Subcutaneous adipose tissue (tissue), 4 donors: ENCODE results near the gene RGL3. TPM values are rescaled to one million over a fixed set of nuclear protein-coding genes. Genes with fewer than 3 reads are reported as not detected.

Experiments used
- total RNA-seq, 4 donors: library from RNA; depleted of rRNA; stranded (reverse); fragments of >200 nt; gene quantifications; one replicate each; pipeline ENCODE4 v1.1.0, GENCODE V29; 2016
- TF ChIP-seq, protein P1 (sequence below): fragments of 450-650 bp; IDR thresholded peaks from one replicate; pipeline ENCODE4 v1.5.1; 2016; ENCODE audit warnings: low read depth, mild to moderate bottlenecking, control low read depth, antibody characterized with exemption, moderate library complexity

Gene RGL3
- total RNA-seq, 4 donors from 2014 or later: 4.7 to 17.5 (median 6.1) TPM

DNA sequence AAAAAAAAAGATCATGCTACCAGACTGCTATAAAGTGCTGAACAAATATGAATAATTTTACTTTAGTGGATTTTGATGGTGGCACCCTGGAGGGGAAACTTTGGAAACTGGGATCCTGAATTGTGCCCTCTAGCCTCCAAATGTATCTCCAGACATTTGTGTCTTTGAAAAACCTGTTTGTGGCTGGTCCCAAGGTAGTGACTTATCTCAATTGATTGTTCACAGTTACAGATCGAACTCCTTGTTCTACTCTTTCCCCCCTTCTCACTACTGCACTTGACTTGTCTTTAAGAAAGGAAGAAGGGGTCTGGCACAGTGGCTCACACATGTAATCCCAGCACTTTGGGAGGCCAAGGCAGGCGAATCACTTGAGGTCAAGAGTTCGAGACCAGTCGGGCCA lies 10.5 kb downstream of the RGL3 start:
- TF ChIP-seq, protein P1, sequence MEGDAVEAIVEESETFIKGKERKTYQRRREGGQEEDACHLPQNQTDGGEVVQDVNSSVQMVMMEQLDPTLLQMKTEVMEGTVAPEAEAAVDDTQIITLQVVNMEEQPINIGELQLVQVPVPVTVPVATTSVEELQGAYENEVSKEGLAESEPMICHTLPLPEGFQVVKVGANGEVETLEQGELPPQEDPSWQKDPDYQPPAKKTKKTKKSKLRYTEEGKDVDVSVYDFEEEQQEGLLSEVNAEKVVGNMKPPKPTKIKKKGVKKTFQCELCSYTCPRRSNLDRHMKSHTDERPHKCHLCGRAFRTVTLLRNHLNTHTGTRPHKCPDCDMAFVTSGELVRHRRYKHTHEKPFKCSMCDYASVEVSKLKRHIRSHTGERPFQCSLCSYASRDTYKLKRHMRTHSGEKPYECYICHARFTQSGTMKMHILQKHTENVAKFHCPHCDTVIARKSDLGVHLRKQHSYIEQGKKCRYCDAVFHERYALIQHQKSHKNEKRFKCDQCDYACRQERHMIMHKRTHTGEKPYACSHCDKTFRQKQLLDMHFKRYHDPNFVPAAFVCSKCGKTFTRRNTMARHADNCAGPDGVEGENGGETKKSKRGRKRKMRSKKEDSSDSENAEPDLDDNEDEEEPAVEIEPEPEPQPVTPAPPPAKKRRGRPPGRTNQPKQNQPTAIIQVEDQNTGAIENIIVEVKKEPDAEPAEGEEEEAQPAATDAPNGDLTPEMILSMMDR: no peak

DNA sequence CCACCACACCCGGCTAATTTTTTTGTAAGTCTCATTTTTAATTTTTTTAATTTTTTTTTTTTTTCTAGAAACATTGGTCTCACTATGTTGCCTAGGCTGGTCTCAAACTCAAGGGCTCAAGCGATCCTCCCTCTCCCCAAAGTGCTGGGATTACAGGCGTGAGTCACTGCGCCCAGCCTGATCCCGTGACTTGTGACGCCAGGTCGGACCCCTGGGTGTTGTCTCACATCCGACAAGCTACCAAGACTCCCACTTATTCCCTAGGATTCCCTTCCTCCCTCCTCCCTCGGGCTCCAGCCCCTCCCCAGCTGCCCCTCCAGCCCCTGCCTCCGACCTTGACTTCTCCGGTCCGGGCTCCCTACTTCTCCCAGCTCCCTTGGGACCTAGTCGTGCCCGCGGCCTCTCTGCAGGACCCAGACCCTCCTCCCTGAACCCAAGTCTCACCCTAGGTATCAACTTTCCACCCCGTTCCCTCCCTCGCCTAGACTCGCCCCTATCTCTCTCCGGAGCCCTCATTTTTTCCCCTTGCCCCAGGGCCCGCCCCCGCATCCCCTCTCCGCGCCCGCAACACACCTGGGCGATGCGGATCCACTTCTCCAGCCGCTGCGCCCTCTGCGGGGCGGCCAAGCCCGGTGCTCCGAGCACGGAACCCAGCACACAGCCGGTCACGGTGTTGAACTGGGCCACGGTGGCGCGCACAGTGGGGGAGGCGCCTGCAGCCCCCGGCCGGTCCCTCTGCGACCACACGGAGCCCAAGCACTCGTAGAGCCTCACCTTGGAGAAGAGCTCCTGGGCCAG lies 13.1 kb downstream of the RGL3 start:
- TF ChIP-seq, protein P1: no peak

DNA sequence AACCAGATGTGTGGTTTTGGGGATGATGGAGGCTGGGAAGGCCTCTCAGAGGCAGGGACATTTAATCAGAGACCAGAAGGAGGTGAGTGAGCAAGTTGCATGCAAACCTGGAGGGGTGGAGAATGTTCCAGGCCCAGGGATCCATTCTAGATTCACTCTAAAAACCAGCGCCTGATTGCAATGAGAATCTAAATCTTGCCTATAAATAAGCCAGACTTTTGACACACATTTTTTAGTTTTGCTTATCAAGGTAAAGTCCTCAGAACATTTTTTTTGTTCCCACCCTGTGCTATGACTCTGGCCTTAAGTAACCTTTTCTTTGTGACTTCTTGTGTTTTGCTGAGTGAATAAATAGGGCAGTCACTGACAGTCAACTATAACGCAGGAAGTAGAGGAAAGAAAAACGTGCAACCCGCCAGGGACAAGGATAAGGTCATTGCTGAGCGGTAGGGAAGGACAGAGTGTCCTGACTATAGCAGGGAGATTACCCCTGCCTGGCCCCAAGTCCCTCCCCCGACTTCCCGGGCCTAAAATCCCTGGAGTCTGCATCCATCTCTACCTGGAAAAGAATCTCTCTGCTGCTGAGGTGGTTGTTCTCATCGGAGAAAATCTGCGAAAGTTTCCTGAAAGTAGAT lies 14.4 kb downstream of the RGL3 start:
- TF ChIP-seq, protein P1: no peak

DNA sequence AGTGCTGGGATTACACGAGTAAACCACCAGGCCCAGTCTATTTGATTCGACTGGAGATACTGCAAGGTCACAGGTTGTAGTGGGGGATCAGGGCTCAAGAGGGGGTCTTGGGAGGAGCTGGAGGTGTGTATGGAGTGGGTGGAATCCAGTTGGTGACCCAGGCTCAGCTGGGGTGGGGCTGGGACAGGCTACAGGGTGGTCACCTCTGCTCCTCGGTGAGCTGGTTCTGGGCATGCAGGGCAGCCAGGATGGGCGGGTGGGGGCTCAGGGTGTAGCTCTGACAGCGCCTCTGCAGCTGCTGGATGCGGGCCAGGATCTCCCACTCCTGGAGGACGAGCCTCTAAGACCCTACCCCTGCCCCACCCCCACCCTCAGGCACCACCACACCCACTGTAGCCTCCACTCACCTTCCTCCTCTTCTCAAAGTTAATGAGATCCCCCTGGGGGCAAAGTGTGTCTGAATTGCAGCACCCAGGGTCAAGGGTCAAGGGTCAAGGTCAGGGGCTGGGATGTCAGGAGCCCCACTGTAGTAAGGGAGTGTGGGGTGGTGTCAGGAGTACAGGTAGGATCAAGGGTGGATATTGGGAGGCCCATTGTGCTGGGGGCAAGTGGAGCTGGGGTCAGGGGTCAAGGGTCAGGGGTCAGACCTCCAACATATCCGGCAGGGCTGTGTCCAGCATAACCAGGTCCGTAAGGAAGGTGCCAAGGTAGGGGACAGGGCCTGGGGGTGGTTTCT lies 17.1 kb downstream of the RGL3 start:
- TF ChIP-seq, protein P1: no peak

DNA sequence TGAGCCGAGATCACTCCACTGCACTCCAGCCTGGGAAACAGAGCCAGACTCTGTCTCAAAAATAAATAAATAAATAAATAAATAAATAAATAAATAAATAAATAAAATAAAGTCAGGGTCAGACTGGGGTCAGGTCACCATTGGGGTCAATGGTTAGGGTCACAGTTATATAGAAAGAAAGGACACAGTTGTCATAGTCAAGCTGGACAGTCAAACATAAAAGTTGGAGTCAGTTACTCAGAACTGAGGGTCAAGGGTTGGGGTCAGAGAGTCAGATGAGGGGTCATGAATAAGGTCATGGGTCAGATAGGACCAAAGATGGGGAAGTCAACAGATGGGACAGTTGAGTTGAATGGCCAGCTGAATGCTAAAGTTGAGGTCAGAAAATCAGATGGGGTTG lies 18.3 kb downstream of the RGL3 start:
- TF ChIP-seq, protein P1: no peak

DNA sequence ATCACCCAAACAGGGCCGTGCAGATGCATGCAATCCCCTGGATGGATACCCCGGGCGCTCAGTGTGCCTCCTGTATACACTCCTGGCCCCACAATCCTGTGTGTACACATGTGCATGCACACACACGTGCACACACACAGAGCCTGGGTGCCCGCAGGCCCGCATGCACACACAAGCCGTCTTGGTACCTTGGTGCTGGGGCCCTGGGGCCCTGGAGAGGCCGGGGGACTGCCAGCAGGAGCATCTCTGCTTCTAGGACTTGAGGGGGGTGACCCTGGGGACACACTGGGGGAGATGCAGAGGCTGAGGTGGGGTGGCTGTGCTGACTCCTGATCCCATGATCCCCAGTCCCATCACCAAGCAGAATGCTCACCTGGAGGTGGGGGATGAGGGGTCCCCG lies 19.4 kb downstream of the RGL3 start:
- TF ChIP-seq, protein P1: no peak

DNA sequence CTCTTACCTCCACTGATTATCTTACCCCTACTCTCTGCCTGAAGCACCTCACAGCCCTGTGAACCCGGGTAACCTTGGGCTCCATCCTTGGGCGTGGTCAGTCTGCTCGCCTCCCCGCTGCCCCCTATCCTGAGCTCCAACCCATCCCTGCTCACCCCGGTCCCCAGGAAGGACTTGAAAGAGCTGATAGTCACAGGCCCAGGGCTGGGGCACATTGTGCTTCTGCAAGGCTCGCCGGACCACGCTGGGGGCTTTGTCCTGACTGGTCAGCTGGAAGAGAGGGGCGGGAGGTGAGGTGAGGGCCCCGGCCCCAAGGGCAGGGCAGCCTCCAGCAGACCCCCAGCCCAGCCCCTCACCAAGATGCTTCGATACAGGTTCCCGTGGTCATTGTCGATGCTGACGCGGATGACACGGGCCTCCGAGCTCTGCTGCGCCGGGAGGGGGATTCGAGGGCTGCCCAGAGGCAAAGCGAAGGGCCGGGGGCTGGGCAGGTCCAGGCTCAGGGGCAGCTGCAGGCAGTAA lies 22.0 kb downstream of the RGL3 start:
- TF ChIP-seq, protein P1: no peak
